ENCODE results near the gene CD4.

The CD4 gene

DNA sequence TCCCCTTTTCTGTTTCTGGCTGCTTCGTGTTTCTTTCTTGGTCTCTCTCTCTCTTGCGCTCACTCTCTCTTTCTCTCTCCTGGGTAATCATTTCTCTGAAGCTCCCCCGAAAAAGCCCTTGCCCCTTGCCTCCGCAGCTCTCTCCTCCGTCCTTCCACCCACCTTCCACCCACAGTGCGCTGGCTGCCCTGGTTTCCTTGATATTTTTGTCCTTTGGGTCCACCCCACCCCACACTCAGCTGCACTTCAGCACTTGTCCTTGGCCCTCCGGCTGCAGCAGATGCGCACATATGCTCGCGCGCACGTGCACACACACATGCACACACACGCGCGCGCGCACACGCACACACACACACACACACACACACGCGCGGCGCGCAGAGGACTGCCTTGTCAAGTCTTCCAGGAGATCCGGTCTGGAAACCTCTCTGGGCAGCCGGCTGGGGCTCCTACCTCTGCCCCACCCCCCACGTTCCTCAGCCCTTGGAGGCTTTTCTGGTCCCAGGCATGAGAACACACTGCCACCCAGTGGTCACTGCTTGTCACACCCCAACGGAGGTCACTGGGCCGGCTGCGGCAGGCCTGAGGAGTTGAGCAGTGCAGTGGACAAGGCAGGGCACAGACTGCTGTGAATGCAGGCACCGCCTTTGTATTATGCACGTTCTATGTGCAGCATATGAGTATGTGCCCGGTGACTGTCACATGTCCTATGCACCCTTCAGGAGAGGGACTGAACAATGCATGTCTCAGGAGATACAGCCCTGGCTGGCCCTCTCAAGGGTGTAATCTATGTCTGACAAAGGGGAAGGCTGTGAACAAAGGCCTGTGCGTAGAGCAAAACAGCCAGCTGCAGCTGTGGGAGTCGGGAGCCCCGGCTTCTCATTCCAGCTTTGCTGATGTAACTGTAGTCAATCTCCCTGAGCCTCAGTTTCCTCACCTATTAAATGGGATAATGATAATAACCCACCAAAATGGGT is 10.5 kb upstream of the CD4 start:
- DNase-seq (ENCODE audit: low read depth) = peak; percentile 69

DNA sequence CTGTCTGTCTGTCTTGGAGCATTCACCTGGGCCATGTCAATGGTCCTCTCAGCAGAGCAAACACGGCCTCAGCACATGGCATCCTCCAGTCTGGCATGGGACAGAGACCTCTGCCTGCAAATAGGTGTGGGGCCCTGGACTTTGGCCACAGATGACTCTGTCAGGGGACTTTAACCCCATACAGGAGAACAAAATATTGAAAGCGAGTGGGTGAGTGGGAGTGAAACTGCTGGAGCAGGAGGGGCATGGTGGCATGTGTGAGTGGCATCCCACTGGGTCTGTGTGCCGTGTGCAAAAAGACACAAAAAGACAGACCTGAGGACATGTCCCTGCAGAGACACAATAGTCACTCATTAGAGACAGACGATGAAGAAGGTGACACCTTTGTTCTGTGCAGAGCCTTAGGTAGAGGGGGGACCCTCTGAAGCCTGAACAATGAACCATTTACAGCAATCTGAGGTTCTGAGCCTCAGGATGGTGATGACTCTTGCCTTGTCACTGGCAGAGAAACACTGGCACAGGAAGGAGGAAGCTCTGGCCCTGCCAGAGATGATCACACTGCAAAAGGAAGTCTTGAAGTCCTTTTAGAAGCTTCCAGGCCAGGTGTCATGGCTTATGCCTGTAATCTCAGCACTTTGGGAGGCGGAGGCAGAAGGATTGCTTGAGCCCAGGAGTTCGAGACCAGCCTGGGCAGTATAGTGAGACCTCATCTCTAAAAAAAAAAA is 9.5 kb upstream of the CD4 start:
- no peak for DNase-seq (ENCODE audit: low read depth)

DNA sequence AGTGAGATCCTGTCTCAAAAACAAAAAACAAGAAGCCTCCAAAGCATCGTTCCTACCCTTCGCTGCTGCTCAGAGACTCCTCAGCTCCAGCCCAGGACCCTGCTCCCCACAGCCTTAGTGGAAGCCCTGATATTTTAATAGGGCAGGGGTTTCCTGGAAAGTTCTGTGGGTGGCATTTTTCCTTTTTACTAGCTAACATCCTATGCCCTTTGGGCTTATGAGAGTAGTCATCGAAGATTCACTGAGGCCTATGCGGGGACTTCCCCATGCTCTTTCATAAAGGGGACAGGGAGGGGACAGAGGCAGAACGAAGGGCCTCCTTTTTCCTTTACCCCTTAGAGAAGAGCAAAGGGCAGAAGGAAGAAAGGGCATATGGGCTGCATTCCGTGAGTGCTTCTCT is 8.8 kb upstream of the CD4 start:
- DNase-seq (ENCODE audit: low read depth) = no peak

DNA sequence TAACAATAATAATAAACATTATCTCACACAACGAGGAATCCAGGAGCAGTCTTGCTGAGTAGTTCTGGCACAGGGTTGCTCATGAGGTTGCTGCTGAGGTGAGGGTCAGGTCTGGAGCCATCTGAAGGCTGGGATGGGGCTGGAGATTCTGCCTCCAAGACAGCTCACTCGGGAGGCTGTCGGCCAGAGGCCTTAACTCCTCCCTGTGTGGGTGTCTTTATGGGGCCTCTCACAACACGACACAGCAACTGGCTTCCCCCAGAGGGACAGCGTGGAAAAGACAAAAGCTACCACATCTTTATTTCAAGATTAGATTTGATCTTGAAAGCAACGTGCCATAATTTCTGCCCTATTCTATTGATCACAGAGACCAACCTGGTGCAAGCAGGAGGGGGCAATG is 7.2 kb upstream of the CD4 start:
- DNase-seq (ENCODE audit: low read depth) = no peak

DNA sequence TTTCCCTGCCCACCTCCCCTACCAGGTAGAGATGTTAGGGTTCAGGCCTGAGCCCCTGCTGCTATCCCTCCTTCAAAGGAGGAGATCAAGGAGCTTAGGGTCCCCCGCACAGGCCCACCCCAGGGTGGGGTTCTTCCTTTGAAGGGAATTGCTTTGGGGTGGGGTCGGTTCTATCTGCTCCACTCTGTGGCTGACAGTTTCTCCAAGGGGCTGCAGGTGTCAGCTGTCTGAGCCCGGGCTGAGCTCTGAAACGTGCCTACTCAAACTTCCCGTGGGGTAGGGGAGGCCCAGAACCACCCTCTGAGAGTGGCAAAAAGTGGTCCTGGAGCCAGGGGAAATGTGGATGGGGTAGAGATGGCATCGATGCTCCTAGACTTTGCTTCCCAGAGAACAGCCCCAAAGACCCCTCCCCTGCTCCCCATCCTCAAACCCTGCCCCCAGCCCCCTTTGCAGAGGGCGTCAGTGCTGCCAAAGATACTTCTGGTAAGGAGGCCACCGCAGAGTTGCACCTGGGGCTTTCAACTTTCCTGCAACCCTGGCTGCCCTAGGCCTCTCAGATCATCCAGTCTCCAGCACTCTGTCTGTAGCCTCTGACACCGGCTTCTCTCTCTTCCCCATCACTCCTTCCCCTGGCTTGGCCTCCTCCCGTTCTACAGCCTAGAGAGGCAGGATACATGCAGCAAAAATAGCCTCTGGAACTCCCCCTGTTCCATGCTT is 6.3 kb upstream of the CD4 start:
- DNase-seq (ENCODE audit: low read depth) = no peak

DNA sequence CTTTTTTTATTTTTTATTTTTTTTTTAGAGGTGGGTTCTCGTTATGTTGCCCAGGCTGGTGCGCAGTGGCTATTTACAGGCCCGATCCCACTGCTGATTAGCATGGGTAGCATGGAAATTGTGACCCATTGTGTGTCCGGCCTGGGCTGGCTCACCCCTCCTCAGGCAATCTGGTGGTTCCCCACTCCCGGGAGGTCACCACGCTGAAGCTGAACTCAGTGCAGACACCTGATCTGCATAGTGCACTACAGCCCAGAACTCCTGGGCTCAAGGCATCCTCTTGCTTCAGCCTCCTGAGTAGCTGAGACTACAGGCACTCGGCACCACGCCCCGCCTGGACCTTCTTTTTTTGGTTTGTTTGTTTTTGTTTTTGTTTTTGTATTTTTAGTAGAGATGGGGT is 5.5 kb upstream of the CD4 start:
- no peak for DNase-seq (ENCODE audit: low read depth)

DNA sequence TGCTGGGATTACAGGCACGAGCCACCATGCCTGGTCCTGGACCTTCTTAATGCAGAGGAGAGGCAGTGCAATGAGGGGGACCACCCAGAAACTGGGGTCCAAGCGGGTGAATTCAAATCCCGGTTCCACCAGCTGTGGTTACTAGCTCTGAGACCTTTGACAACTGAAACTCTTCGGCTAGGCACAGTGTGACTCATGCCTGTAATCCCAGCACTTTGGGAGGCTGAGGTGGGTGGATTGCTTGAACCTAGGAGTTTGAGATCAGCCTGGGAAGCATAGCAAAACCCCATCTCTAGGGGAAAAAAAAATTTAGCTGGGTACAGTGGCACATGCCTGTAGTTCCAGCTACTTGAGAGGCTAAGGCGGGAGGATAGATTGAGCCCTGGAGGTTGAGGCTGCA is 5.0 kb upstream of the CD4 start:
- no peak for DNase-seq (ENCODE audit: low read depth)

DNA sequence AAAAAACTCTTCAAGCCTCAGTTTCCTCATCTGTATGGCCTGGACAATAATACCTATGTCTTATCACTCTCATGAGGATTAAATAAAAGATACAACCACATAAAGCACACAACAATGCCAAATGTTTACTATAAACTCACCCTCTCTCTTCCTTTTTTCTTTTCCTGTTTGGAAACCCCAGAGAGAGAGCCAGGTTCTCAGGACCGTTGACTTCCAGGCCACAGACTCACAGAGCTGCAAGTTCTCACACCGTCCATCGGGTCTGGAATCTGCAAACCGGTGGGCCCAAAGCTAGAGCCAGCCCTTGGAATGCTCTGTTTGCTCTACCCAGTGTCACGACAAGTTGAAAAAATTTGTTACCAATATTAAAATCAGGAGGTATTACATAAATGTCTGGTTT is 4.6 kb upstream of the CD4 start:
- no peak for DNase-seq (ENCODE audit: low read depth)

DNA sequence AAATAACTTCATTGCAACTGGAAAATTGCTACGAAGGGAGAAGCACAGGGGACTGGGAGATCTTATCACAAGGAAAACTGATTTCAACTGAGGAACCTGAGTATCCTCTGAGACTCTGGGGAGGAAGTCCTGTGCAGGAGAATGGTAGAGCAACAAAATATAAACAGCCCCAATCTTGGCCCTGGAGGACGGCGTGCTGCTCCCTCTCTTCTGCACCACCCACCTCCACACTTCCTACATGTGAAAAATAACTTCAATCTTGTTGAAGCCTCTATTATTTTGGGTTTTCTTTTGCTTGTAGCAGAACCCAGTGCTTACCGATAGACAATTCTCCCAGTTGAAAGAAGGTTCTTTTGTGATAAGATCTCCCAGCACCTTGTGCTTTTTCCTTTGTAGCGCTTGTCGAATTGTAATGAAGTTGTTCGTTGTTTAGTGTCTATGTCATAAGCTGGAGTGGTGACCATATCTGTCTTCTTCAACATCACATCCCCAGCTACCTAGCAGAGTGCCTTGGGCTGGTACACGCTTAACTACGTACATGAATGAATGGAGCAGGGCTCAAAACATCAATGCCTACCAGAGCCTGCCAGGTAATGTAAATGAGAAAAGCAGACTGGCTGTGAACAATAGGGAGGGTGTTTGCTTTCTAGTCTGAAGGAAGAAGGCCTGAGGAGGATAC is 2.8 kb upstream of the CD4 start:
- no peak for DNase-seq (ENCODE audit: low read depth)

DNA sequence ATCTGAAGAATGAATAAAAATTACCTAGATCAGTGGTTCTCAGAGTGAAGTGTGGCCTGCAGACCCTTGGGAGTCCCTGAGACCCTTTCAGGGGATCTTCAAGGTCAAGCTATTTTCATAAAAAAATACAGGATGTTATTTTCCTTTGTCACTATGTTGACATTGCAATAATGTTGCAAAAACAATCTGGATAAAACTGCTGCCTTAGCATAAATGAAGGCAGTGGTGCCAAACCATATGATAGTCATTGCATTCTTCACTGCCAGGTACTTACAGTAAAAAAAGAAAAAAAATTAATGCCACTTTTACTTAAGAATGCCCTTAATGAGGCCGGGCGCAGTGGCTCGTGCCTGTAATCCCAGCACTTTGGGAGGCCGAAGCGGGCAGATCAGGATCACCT is 2.0 kb upstream of the CD4 start:
- DNase-seq (ENCODE audit: low read depth) = no peak

DNA sequence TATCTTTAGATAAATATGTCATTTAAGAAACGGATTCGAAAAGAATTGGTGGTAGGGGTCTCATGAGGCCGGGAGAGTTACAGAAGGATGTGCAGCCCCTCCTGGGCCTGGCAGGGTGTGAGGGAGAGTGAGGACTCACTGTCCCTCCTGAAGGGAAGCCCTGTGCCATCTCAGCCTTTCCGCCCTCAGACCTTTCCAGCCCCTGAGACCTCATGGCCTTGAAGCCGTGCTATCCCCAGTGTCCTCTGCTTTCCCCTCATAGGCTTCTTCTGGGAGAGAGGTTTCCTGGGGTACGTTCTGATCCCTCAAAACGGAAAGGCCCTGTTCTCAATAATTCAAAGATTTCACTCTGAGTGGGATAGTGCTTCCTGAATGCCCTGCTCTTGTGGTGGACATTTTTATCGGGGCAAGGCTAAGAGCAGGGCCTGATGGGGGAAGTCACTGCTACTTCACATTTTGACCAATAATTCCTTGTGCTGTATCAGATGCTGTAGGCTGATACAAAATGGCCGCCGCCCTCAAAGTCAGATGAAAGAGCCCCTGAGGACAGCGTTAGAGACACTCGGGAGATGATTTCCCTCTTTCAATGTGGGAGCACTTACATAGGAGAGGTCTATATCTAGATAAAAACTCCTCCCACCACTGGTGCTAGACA is 1.3 kb downstream of the CD4 start:
- no peak for DNase-seq (ENCODE audit: low read depth)

DNA sequence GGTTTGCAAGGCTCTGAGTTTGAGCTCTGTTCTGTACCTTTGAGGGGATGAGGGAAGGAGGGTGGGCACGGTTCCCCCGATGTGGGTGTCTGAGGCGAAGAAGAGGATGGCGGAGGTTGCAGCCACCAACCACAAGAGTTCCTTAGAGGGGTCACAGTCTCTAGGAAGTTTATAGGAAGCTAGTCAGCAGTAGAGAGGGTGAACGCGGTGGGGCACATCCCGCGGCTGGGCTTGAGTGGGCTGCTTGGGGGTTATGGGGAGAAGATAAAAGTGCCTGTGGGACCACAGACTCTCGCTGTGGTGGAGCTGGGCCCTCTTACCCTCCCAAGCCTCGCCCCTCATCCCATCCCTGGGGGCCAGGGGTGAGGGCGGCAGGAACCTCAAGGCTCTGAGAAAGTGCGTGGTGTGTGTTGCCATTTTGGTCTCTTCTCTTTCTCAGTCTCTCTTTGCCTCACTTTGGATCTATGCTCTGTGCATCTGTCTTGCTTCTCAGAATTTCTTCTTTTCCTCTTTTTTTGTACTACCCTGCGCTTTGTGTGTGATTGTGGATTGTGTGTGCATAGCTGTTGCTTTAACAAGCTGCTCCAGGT is 2.7 kb downstream of the CD4 start:
- DNase-seq (ENCODE audit: low read depth) = no peak

DNA sequence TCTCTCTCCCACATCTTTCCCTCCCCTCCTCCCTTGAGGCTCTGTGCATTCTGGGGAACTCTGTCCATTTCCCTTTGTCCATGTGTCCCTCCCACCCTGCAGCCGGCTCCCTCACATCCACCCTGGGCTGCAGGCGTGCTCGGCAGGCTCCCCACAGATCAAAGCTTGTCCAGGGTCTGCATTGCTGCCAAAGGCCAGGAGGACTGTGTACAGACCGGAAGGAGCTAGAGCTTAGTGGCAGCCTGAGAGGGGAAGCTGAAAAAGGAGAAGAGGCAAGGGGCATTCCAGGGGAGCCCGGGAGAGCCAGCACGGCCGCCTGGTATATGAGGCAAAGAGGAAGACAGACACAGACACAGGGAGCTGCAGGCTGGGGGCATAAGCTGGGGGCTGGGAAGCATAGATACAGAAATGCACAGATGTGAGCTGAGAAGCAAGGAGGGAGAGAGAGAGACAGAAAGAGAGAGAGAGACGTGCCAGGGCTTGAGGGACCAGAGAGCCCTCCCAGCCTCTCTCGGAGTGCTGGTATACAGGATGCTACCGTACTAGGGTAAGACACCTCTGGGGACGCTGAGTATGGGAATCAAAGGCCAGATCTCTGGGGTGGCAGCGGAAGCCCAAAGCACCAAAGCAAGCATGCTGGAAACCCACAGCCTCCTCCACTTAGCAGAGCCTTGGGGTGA is 3.3 kb downstream of the CD4 start:
- DNase-seq (ENCODE audit: low read depth) = no peak

DNA sequence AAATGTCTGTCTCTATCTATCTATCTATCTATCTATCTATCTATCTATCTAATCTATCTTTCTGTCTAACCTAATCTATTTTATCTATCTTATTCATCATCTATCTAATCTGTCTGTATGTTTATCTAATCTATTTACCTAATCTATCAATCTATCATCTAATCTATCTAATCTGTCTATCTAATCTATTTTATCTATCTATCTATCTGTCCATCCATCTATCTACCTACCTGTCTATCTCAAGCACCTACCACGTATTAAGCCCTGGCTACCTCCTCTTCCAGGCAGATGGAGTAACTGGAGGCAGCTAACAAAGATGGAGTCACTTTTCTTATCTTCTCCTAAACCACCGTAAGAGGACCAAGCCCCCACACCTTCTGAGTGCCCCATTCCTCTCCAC is 5.8 kb downstream of the CD4 start:
- DNase-seq (ENCODE audit: low read depth) = no peak

DNA sequence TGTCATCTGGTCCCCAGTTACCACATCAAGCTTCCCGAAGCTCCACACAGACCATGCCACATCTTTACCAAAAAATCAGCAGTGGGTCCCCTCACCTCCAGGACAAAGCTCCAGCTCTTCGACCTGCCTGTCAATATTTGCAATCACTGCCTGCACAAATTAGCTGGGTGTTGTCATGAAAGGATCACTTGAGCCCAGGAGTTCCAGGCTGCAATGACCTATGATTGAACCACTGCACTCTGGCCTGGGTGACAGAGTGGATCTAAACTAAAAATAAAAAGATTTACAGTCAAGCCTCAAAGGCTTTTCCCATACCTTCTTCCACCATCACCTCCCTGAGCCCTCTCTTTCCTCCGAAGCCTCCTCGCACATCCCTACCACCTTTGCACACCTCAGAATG is 7.2 kb downstream of the CD4 start:
- no peak for DNase-seq (ENCODE audit: low read depth)

DNA sequence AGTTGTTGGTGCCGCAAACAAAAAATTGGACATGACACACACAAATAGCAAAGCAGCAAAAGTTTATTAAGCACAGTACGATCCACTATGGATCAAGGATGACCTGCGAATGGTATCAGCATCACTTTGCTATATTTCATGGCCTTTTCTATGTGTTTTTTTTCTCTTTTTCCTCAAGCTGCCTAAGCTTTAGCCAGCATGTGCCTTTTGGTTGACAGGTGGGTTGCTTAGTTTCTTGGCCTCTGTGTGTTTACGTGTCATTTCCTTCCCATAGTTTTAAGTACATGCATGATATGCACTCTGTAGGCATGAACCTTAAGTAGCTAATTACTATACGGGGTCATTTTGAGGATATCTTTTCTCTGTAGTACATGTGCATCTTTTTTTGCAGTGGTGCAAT is 9.8 kb downstream of the CD4 start:
- no peak for DNase-seq (ENCODE audit: low read depth)

DNA sequence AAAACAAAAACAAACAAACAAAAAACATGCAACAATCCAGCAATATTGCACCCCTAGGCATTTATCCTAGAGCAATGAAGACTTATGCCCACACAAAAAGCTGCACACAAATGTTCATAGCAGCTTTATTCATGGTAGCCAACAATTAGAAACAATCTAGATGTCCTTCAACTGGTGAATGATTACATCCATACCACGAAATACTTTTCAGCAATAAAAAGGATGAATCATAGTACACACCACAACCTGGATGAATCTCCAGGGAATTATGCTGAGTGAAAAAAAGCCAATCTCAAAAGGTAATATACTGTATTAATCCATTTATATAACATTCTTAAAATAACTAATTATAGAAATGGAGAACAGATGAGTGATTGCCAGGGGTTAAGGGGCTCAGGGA is 17.8 kb downstream of the CD4 start:
- DNase-seq (ENCODE audit: low read depth) = no peak

DNA sequence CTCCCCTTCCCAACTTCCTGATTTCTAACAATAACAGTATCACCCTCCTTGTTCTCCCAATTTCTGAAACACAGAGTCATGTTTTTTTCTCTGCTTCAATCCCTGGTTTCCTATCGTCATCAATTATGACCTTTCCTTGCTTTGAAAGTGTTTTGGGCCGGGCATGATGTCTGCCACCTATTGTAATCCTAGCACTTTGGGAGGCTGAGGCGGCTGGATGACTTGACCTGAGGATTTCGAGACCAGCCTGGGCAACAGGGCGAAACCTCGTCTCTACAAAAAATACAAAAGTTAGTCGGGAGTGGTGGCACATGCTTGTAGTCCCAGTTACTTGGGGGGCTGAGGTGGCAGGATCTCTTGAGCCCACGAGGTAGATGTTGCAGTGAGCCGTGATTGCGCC is 19.7 kb downstream of the CD4 start:
- no peak for DNase-seq (ENCODE audit: low read depth)

DNA sequence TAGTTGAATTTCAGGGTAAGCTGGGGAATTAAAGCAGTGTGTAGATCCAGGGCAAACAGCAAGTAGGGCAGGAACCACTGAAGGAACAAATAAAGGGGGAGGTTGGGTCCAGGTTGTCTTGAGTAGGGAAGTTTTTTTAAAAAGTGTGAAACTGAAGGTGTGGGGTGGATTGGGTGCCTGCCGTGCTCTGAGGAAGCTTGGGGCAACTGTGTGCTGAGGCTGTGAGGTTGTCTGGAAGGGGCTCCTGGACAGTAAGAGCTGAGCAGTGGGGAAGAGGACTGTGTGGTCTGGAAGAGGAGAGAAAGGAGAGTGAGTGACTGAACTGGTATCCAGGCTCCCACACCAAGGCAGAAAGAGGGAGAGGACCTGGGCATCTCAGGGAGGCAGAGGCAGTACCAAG is 21.4 kb downstream of the CD4 start:
- no peak for DNase-seq (ENCODE audit: low read depth)

DNA sequence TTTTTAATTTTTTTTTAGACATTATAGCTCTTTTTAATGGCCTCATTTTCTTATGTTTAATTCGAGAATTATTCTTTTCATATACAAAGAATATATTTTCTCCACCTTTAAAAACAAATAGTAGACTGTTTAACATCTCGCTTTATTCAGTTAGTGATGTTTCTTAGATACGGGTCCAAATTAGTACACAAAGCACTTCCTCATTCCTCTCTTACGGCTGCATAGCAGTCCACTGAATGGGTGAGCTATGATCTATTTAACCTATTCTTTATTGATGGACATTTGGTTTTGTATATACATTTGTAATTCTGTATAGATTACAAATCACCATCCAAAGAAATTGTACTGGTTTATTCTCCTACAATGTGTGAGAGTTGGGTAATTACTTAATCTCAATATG is 24.0 kb downstream of the CD4 start:
- no peak for DNase-seq (ENCODE audit: low read depth)

DNA sequence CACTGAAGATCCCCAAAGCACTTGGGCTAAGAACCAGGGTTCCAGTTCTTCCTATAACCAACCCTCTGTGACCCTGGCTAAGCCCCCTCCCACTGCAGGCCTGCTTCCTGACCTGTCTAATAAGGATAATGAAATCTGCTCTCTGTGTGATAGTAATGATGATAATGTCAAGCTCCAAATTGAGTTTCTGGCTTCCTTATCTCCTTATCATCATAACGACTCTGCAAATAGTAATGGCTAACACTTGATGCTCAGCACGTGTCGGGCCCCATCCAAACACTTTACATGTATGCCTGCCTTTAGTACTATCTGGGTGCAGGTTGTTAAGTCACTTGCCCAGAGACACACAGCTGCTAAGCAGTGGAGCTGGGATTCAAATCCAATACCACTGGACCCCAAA is 27.3 kb downstream of the CD4 start:
- no peak for DNase-seq (ENCODE audit: low read depth)

Data from stimulated activated CD8-positive, alpha-beta memory T cell treated with anti-CD3 and anti-CD28 coated beads, Interleukin-12 subunit alpha, Interleukin-12 subunit beta, amount 100 ng/mL, for 4 hours (primary cell).